HFF-Myc (cell line): ENCODE data around the gene PKN1.

Experiments used
- DNase-seq: peaks from one replicate; pipeline ENCODE4 v3.0.0-alpha.2; 2011; ENCODE audit warnings: low read depth; ENCODE audit errors: extremely low read depth
- H3K4me3 ChIP-seq: replicated peaks from 2 replicates; pipeline ENCODE4 v1.5.1; 2011; ENCODE audit warnings: low read depth, mild to moderate bottlenecking, control low read depth, low read length
- TF ChIP-seq, protein P1 (sequence below): IDR thresholded peaks from 2 replicates; pipeline ENCODE4 v1.5.1; 2012; ENCODE audit warnings: mild to moderate bottlenecking, low read depth, low read length, control low read depth; ENCODE audit errors: missing control alignments

The PKN1 gene

DNA sequence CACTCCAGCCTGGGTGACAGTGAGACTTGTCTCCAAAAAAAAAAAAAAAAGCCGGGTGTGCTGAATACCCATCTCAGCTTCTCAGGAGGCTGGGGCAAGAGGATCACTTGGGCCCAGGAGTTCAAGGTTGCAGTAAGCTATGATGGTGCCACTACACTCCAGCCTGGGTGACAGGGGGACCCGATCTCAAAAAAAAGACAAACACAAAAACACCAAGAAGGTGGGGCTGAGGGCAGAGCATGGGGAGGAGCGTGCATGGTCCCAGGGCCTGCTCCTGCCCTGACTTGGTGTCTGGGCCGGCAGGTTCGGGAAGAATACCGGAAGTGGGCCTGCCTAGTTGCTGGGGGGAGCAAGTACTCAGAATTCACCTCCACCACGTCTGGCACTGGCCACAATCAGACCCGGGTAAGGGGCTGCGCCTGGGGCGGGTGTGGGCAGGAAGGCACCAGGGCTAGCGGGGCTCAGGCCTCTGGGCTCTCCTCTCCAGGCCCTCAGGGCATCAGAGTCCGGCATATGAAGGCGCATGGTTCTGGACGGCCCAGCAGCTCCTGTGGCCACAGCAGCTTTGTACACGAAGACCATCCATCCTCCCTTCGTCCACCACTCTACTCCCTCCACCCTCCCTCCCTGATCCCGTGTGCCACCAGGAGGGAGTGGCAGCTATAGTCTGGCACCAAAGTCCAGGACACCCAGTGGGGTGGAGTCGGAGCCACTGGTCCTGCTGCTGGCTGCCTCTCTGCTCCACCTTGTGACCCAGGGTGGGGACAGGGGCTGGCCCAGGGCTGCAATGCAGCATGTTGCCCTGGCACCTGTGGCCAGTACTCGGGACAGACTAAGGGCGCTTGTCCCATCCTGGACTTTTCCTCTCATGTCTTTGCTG, 25.3 kb upstream of the PKN1 start:
- TF ChIP-seq, protein P1, sequence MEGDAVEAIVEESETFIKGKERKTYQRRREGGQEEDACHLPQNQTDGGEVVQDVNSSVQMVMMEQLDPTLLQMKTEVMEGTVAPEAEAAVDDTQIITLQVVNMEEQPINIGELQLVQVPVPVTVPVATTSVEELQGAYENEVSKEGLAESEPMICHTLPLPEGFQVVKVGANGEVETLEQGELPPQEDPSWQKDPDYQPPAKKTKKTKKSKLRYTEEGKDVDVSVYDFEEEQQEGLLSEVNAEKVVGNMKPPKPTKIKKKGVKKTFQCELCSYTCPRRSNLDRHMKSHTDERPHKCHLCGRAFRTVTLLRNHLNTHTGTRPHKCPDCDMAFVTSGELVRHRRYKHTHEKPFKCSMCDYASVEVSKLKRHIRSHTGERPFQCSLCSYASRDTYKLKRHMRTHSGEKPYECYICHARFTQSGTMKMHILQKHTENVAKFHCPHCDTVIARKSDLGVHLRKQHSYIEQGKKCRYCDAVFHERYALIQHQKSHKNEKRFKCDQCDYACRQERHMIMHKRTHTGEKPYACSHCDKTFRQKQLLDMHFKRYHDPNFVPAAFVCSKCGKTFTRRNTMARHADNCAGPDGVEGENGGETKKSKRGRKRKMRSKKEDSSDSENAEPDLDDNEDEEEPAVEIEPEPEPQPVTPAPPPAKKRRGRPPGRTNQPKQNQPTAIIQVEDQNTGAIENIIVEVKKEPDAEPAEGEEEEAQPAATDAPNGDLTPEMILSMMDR: no peak
- no peak for DNase-seq
- no peak overlapping the region for H3K4me3 ChIP-seq

DNA sequence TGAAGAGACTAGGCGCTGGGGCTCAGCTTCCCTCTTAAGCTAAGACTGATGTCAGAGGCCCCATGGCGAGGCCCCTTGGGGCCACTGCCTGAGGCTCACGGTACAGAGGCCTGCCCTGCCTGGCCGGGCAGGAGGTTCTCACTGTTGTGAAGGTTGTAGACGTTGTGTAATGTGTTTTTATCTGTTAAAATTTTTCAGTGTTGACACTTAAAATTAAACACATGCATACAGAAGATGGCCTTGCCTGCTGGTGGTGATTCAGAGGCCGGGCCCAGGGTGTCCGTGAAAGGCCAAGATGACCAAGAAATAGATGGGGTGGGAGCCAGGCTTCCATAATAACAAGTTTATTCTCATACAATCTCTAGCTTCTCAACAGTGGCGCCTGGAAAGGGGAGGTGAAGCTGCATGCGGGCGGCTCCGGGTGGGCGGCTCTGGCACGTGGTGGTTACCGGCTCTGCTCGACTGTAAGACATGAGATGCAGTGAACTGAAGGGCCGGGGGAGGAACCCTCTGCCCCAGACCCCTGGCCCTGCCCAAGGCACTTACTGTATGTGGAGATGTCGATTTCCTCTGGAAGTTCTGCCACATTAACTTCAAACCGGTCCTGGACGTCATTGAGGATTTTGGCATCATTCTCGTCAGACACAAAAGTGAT, 24.5 kb upstream of the PKN1 start:
- TF ChIP-seq, protein P1: no peak
- H3K4me3 ChIP-seq: no peak overlapping the region
- DNase-seq: no peak

DNA sequence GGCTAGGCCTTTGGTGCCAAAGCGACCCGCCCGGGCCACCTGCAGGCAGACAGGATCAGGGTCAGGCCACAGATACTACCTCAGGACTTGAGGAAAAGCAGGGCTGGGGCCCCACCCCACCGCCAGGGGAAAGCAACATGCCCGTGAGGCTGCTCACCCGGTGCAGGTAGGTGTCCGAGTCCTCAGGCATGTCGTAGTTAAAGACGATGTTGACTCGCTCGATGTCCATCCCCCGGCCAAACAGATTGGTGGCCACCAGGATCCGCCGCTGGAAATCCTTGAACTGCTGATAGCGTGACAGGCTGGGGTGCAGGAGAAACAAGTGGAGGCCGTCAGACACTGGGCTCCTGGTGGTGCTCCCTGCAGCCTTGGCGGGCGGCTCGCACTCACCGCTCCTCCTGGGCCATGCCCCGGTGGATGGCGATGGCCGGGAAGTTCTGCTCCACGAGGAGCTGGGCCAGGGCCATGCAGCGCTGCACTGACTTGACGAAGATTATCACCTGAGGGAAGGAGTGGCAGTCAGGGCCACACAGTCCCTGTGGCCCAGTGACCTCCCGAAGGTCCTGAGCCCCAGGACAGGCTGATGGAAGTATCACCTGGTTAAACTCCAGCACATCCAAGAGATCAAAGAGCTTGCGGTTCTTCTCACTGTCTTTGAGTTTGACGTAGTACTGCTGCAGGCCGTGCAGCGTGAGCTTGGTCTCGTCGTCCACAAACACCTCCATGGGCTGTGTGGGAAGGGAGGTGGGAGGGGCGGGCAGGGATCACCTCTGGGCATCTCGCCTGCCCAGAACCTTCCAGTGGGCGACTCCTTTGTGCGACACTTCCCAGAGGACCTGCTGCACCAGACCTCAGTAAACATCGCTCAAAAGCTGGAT, 23.7 kb upstream of the PKN1 start:
- TF ChIP-seq, protein P1: no peak
- no peak for DNase-seq
- no peak overlapping the region for H3K4me3 ChIP-seq

DNA sequence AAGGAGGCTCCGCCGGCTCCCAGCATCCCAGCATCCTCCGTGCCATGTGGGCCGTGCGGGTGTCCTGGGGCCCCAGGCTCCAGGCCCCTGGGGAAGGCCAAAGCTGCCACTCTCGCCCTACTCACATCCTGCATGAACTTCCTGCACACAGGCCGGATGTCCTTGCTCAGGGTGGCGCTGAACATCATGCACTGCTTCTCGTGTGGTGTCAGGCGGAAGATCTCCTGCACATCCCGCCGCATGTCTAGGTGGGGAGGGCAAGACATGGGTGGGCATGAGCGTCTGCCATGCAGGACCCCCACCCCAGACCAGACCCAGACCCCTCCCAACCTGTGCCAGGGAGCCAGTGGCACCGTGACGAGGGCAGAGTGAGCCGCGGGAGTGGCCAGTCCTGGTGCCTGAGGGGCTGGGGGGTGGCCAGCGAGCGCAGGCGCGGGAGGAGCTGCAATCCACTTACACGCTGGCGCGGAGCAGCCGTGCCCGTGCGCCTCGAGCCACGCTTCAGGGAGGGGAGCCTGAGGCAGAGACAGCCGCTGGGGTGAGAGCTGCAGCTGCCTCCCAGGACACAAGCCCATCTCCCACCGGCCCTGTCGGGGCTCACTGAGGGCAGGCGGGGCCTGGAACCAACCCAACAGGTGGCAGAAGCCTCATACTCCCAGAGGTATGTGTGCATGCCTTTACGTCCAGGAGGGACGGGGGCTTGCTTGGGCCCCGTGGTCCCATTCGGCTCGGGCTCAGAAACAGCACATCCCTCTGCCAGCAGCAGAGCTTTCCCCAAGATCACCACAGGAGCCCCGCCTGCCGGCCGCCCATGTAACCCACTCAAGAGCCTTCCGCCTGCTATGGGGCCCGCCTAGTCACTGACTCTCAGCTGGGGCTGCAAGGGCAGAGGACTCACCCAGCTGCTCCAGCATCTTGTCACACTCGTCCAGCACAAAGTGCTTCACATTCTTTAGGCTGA, 22.7 kb upstream of the PKN1 start:
- no peak overlapping the region for H3K4me3 ChIP-seq
- TF ChIP-seq, protein P1: no peak
- no peak for DNase-seq

DNA sequence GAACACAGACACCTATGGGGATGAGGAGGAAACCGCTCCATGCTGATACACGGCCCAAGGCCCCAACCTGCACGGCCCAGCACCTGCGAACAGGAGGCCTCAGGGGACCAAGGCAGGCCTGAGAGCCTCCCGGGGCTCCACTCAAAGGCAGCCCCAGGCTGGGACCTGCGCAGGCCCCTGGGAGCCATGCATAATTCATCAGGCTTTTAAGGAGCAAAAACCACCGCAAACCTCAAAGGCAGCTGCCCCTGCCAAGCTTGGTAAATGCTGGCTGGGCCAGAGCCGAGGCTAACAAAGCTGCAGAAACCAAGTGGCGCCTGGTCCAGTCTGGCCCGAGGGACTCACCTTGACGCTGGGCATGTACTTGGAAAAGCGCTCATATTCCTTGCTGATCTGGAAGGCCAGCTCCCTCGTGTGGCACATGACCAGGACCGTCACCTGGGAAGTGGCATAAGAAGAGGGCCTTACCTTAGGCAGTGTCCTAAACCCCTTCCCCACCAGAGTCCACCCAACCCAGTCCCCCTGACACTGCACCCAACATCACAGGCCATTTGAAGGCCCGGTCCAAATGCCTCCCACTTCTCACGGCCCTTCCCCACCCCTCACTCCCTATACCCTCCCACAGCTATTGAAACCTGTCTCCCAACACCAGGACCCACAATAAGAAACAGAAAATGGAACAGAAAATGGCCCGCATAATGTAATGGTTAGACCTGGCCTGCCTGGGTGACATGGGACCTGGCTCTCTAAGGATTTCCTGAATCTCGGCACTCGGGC, 21.8 kb upstream of the PKN1 start:
- TF ChIP-seq, protein P1: no peak
- no peak overlapping the region for H3K4me3 ChIP-seq
- no peak for DNase-seq
